ENCODE measurements around the gene RELN. TPM values are rescaled to one million over a fixed set of nuclear protein-coding genes. Genes with fewer than 3 reads are reported as not detected.

Gene RELN
- total and polyA plus RNA-seq, 2 of the 13 experiments (the other 11 are each of a cell fraction or from before 2014, with no cell fraction given): 315 to 332 TPM

DNA sequence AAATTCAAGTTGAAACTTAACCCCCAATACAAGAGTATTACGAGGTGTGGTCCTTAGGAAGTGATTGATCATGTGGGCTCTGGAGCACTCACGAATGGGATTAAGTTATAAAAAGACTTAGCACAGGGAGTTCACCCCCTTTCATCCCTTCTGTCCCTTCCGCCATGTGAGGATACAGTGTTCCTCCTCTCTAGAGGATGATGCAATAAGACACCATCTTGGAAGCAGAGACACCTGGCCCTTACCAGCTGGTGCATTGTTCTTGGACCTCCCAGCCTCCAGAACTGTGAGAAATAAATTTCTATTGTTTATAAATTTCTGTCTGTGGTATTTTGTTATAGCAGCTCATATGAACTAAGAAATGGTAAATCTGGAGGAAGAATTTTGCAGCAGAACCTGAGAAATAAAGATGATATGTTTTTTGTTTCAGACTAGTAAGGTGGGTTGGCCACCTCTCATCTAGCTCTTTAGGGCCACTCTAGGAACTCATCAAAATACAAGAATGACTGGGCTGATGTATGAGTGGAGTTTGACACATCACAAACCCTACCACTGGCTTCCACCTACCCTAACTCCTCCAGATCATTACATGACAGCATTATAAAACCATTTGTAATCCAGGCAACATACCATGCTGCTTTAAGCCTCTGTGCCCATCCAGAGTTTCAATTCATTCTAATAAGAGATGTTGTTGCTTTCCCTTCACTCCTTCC is 565.8 kb downstream of the RELN start:
- 34% methylated on average over 3 of the region's 3 CpGs for WGBS (ENCODE audit: low lambda C conversion rate)
- H3K27ac ChIP-seq (ENCODE audit: extremely low read length, insufficient read depth, low read length): no peak overlapping the region
- CTCF ChIA-PET (ENCODE audit: low intra/inter-chr PET ratio, low total read pairs): no interaction called here
- no peak for FAIRE-seq
- H3K9ac ChIP-seq (ENCODE audit: insufficient read depth, low read depth, low read length): no peak overlapping the region
- TF ChIP-seq, protein P1, sequence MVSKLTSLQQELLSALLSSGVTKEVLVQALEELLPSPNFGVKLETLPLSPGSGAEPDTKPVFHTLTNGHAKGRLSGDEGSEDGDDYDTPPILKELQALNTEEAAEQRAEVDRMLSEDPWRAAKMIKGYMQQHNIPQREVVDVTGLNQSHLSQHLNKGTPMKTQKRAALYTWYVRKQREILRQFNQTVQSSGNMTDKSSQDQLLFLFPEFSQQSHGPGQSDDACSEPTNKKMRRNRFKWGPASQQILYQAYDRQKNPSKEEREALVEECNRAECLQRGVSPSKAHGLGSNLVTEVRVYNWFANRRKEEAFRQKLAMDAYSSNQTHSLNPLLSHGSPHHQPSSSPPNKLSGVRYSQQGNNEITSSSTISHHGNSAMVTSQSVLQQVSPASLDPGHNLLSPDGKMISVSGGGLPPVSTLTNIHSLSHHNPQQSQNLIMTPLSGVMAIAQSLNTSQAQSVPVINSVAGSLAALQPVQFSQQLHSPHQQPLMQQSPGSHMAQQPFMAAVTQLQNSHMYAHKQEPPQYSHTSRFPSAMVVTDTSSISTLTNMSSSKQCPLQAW (CRISPR knock-in tag; IDR thresholded peaks at IDR 0.05): no peak
- peak; percentile 38; the same call in 1 of the 2 replicates for TF ChIP-seq CEBPB (IDR thresholded peaks at IDR 0.05; ENCODE audit: borderline replicate concordance, low read depth, low read length)
- POLR2A ChIA-PET: no interaction called here
- in situ Hi-C loops (cut with HindIII; ENCODE audit: extremely low pct_ligation_motif_present, low pct_unique_long_range_greater_than_20kb): no loop called here
- peaks cover 15% of the 10 kb centered on the region; the same call in 1 of the 2 replicates for H3K4me1 ChIP-seq (ENCODE audit: insufficient read depth, low read length)
- no peaks in the 10 kb centered on the region for H3K9me3 ChIP-seq (ENCODE audit: low read length)
- no peak for ATAC-seq
- no peaks in the 10 kb centered on the region for H3K79me2 ChIP-seq (ENCODE audit: insufficient read depth, low read length)
- intact Hi-C loops (cut with micrococcal nuclease; ENCODE audit: unreplicated experiment): no loop called here
- H3K27me3 ChIP-seq (ENCODE audit: control insufficient read depth in 1 of 2, insufficient read depth in 2 of 2, low read length in 2 of 2): no peaks in the 10 kb centered on the region
- H2AFZ ChIP-seq (ENCODE audit: low read length): no peak overlapping the region
- H3K4me2 ChIP-seq (ENCODE audit: low read depth, low read length): no peak overlapping the region
- H3K4me3 ChIP-seq (replicated peaks in 1 of 3; ENCODE audit: insufficient read depth in 1 of 3, low read depth in 2 of 3, low read length in 3 of 3): no peak overlapping the region
- no peaks in the 10 kb centered on the region for H4K20me1 ChIP-seq (ENCODE audit: insufficient read depth, low read length)
- H3K36me3 ChIP-seq (replicated peaks in 1 of 2; ENCODE audit: control insufficient read depth in 1 of 2, insufficient read depth in 2 of 2, low read length in 2 of 2): no peaks in the 10 kb centered on the region
- no TSS peak for BruUV-seq (replicated peaks)
- DNase-seq (ENCODE audit: low spot score): no peak

Small RNA genes lying within 50 kb of the gene (small RNA-seq; reads per million reads assigned to genes)
- gene RF00019 (ENCODE audit: insufficient read depth in 2 of 3, insufficient read length in 3 of 3, low read depth in 2 of 3, low replicate concordance in 1 of 3): 0 reads per million in 3 experiments

Other genes with a start within 250 kb of the RELN start
- gene ORC5, start 218.4 kb upstream of the RELN start, total RNA-seq (2016; rRNA removed; fragmentation: Illumina TruSeq; extraction: Trizol): 18.6 and 18.8 TPM in 2 replicates
- 3.1 and 4.8 TPM in 2 replicates for gene ORC5, start 218.4 kb upstream of the RELN start, polyA plus RNA-seq (2011; rRNA removed)